WI38 (cell line): ENCODE measurements around the gene CDC27.

Experiments
- H3K4me3 ChIP-seq: 2 replicates; pipeline ENCODE4 v1.5.1; 2011; ENCODE audit warnings: low read depth, mild to moderate bottlenecking, control low read depth, low read length
- CTCF ChIP-seq: IDR thresholded peaks from 2 replicates; pipeline ENCODE4 v1.5.1; 2012; ENCODE audit warnings: low read depth, mild to moderate bottlenecking, control low read depth, low read length

Gene CDC27

GRCh38 chr17:47204722-47205418 is 15.8 kb upstream of the CDC27 start:
- no peak overlapping the region for H3K4me3 ChIP-seq
- TF ChIP-seq CTCF: no peak

GRCh38 chr17:47203984-47204721 is 15.1 kb upstream of the CDC27 start:
- TF ChIP-seq CTCF: no peak

GRCh38 chr17:47201166-47201565 is 12.1 kb upstream of the CDC27 start:
- H3K4me3 ChIP-seq: no peak overlapping the region
- no peak for TF ChIP-seq CTCF

More at GRCh38 chr17:47203984-47204721, 15.1 kb upstream of the CDC27 start:
- H3K4me3 ChIP-seq: no peak overlapping the region

GRCh38 chr17:47200325-47200664 is 11.2 kb upstream of the CDC27 start:
- TF ChIP-seq CTCF: no peak
- no peak overlapping the region for H3K4me3 ChIP-seq

- TF ChIP-seq CTCF: no peak
- no peak overlapping the region for H3K4me3 ChIP-seq
These were observed 10.7 kb upstream of the CDC27 start for GRCh38 chr17:47199627-47200324.

GRCh38 chr17:47197821-47198220 is 8.7 kb upstream of the CDC27 start:
- no peak overlapping the region for H3K4me3 ChIP-seq
- no peak for TF ChIP-seq CTCF

GRCh38 chr17:47193931-47194511 is 4.9 kb upstream of the CDC27 start:
- TF ChIP-seq CTCF: no peak
- H3K4me3 ChIP-seq: no peak overlapping the region
